Vagina (tissue), 2 donors: ENCODE measurements around the gene RHCG.

ENCODE experiments used
- CTCF ChIP-seq, 3 experiments: fragments of 450-650 bp in 2 of 3; fragments of 200-600 bp in 1 of 3; sonication (generic) in 1 of 3; IDR thresholded peaks; one replicate each; pipeline ENCODE4 v1.5.1; 2017 to 2019; ENCODE audit warnings: antibody characterized with exemption in 3 of 3, mild to moderate bottlenecking in 2 of 3, moderate library complexity in 2 of 3
- POLR2A ChIP-seq, 2 donors: fragments of 450-650 bp; IDR thresholded peaks; one replicate each; pipeline ENCODE4 v1.6.1; 2017; ENCODE audit warnings: antibody characterized with exemption in 2 of 2, mild to moderate bottlenecking in 2 of 2, moderate library complexity in 2 of 2
- POLR2AphosphoS5 ChIP-seq, 2 donors: sonication (generic); formaldehyde crosslinking; IDR thresholded peaks; one replicate each; pipeline ENCODE4 v1.9.0; 2017; ENCODE audit warnings: antibody characterized with exemption in 2 of 2, mild to moderate bottlenecking in 2 of 2, low read depth in 1 of 2; ENCODE audit not compliant: insufficient read depth in 1 of 2

DNA sequence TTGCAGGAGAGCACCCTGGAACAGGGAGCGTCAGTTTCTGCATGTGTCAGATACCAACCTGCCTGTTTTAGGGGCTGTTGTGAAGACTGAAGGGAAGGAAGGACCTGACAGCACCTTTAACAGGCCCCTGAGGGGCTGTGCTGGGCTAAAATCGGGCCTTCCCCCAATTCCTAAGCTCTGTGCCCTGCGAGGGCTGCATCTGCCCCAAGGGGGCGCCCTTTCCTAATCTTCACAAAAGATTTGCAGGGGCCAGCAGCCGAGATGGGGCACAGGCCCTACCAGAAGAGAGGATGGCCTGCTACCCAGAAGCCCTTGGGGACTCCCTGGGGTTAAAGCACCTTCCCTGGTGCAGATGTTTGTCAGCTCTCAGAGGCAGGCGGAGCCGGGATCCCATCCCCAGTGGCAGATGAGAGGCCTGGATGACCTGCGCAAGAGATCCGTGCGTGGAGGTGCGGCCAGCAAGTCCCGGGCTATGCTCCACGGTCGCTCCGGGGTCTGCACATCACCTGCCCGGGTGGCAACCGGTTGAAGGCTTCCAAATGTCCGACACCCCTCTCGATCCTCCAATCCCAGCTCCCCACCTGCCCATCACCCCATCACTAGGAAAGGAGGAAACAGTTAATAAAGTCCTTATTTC lies 53.6 kb downstream of the RHCG start:
- TF ChIP-seq POLR2A (IDR thresholded peaks at IDR 0.05) (no peak), POLR2AphosphoS5 (IDR thresholded peaks at IDR 0.05; ENCODE audit: insufficient read depth in 1 of 2, low read depth in 1 of 2) (no peak), CTCF (IDR thresholded peaks at IDR 0.05) (no peak)
